Ovary (tissue), 3 donors: ENCODE results near the gene NLE1.
"Not testable (repeated sequence)": the region's sequence is repeated elsewhere in the genome, so short reads cannot be mapped to it uniquely, and the experiment has no call there.

Source experiments
- CTCF ChIP-seq, 3 donors: fragments of 450-650 bp in 2 of 3; fragments of 200-600 bp in 1 of 3; IDR thresholded peaks; one replicate each; pipeline versions ENCODE4 v1.5.1 to v1.8.0; 2016 to 2022; ENCODE audit warnings: antibody characterized with exemption in 3 of 3, mild to moderate bottlenecking in 1 of 3
- POLR2A ChIP-seq: fragments of 450-650 bp; IDR thresholded peaks from one replicate; pipeline ENCODE4 v1.6.1; 2017; ENCODE audit warnings: antibody characterized with exemption, mild to moderate bottlenecking, moderate library complexity
- donor health status: DM: no; HTN: no; CAD: no.

- not testable (repeated sequence) for TF ChIP-seq CTCF (IDR thresholded peaks at IDR 0.05); POLR2A
Observed at GRCh38 chr17:35172321-35172720, 30.2 kb upstream of the NLE1 start.
